HEK293T (cell line): ENCODE measurements around the gene ABI3BP.

Experiments used
- CTCF ChIA-PET: fragments of 350-600 bp; formaldehyde crosslinking; extraction: SDS; loops from one replicate; lab custom pipeline; 2021; ENCODE audit warnings: antibody characterized with exemption, inconsistent platforms; lab: Yijun Ruan, JAX
- POLR2A ChIA-PET: fragments of 350-600 bp; formaldehyde crosslinking; extraction: SDS; loops from one replicate; lab custom pipeline; 2020; ENCODE audit warnings: antibody characterized with exemption, inconsistent platforms; lab: Yijun Ruan, JAX
- DNase-seq: peaks from one replicate; pipeline ENCODE4 v3.0.0; 2012; ENCODE audit warnings: mixed read lengths; ENCODE audit errors: extremely low spot score
- ARNT ChIP-seq: fragments of 450-650 bp; IDR thresholded peaks from 2 replicates; pipeline ENCODE4 v1.6.1; 2017; ENCODE audit warnings: mild to moderate bottlenecking
- BHLHE40 ChIP-seq: fragments of 450-650 bp; IDR thresholded peaks from 2 replicates; pipeline ENCODE4 v1.6.1; 2016; ENCODE audit warnings: mild to moderate bottlenecking, moderate library complexity, borderline replicate concordance
- CTBP1 ChIP-seq: fragments of 450-650 bp; IDR thresholded peaks from 2 replicates; pipeline ENCODE4 v1.6.1; 2016; ENCODE audit warnings: borderline replicate concordance
- ELF4 ChIP-seq: fragments of 450-650 bp; IDR thresholded peaks from 2 replicates; pipeline ENCODE4 v1.6.1; 2017; ENCODE audit warnings: antibody characterized with exemption
- FOXA1 ChIP-seq: fragments of 450-650 bp; IDR thresholded peaks from 2 replicates; pipeline ENCODE4 v1.6.1; 2016; ENCODE audit warnings: mild to moderate bottlenecking
- FOXK2 ChIP-seq: fragments of 450-650 bp; IDR thresholded peaks from 2 replicates; pipeline ENCODE4 v1.6.1; 2016; ENCODE audit warnings: mild to moderate bottlenecking
- FOXM1 ChIP-seq: fragments of 450-650 bp; IDR thresholded peaks from 2 replicates; pipeline ENCODE4 v1.6.1; 2017; ENCODE audit warnings: mild to moderate bottlenecking, borderline replicate concordance
- HDGF ChIP-seq: fragments of 450-650 bp; IDR thresholded peaks from 2 replicates; pipeline ENCODE4 v1.6.1; 2017; ENCODE audit warnings: antibody characterized with exemption, borderline replicate concordance
- L3MBTL2 ChIP-seq: fragments of 450-650 bp; conservative IDR thresholded peaks from 2 replicates; pipeline ENCODE4 v1.6.1; 2016; ENCODE audit warnings: mild to moderate bottlenecking
- LEF1 ChIP-seq: fragments of 450-650 bp; IDR thresholded peaks from 2 replicates; pipeline ENCODE4 v1.6.1; 2017; ENCODE audit warnings: mild to moderate bottlenecking, borderline replicate concordance
- NFRKB ChIP-seq: fragments of 450-650 bp; IDR thresholded peaks from 2 replicates; pipeline ENCODE4 v1.6.1; 2016; ENCODE audit warnings: mild to moderate bottlenecking, moderate library complexity
- PKNOX1 ChIP-seq: fragments of 450-650 bp; IDR thresholded peaks from 2 replicates; pipeline ENCODE4 v1.6.1; 2016
- SP1 ChIP-seq: fragments of 450-650 bp; IDR thresholded peaks from 2 replicates; pipeline ENCODE4 v1.6.1; 2017
- SUZ12 ChIP-seq: fragments of 450-650 bp; IDR thresholded peaks from 2 replicates; pipeline ENCODE4 v1.6.1; 2016; ENCODE audit warnings: mild to moderate bottlenecking
- TARDBP ChIP-seq: fragments of 450-650 bp; IDR thresholded peaks from 2 replicates; pipeline ENCODE4 v1.6.1; 2016
- ZNF384 ChIP-seq: fragments of 450-650 bp; IDR thresholded peaks from 2 replicates; pipeline ENCODE4 v1.6.1; 2016

The ABI3BP gene

GRCh38 chr3:100702082-100702979, 290.9 kb downstream of the ABI3BP start:
- CTCF ChIA-PET, result no interaction called here
- POLR2A ChIA-PET, result no interaction called here
- no peak for DNase-seq
- TF ChIP-seq ELF4 (no peak), FOXK2 (no peak), HDGF (no peak), PKNOX1 (no peak), CTBP1 (no peak), TARDBP (no peak), ZNF384 (no peak), FOXA1 (no peak), ARNT (no peak), SP1 (no peak), FOXM1 (no peak), SUZ12 (no peak), LEF1 (no peak), L3MBTL2 (no peak), BHLHE40 (no peak), NFRKB (no peak)

GRCh38 chr3:100700708-100701107, 292.5 kb downstream of the ABI3BP start:
- POLR2A ChIA-PET, result no interaction called here
- no peak for TF ChIP-seq FOXA1
- TF ChIP-seq HDGF, result no peak
- no peak for TF ChIP-seq FOXM1
- TF ChIP-seq SUZ12, result no peak
- TF ChIP-seq L3MBTL2, result no peak
- TF ChIP-seq FOXK2, result no peak
- TF ChIP-seq SP1, result no peak
- TF ChIP-seq BHLHE40, result no peak
- TF ChIP-seq ELF4, result no peak
- TF ChIP-seq ARNT, result no peak
- TF ChIP-seq CTBP1, result no peak
- CTCF ChIA-PET, result no interaction called here
- no peak for DNase-seq
